NOMO-1 treated with dmso at 0.1 percent for 144 hours (cell line): Measurements from ENCODE around the gene DDX27.

Source experiments
- DNase-seq: peaks from one replicate; lab custom pipeline; 2025; ENCODE audit not compliant: unreplicated experiment; lab: John Stamatoyannopoulos, UW

DDX27 gene

DNA sequence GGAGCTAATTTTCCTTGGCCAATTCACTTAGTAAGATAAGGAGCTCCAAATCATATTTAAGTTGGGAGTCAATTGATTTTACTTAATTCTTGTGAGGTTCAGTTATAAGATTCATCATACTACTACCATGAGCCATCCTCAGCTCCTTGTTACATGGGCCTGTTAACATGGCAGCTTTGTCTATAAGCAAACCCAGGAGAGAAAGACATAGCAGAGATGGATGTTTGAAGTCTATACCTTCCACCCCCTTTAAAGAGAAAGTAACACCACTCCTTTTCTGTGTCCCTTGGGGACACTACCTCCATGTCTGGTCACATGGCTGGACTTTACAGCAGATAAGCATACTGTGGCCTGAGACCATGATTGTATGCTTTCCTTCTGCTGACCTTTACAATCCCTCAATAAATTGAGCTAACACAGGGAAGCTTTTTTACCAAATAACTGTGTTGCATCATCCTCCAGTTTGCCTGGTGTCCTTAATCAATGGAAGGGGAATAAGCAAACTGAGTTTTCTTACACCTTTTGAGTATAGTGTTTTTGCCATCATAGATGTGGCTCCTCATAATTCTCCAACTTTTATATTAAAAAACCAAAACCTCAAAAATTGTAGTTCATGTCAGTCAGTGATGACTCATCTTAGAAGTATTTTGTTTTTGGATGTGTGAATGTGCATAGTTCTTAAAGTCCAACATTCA lies 68.5 kb downstream of the DDX27 start:
- DNase-seq = no peak

DNA sequence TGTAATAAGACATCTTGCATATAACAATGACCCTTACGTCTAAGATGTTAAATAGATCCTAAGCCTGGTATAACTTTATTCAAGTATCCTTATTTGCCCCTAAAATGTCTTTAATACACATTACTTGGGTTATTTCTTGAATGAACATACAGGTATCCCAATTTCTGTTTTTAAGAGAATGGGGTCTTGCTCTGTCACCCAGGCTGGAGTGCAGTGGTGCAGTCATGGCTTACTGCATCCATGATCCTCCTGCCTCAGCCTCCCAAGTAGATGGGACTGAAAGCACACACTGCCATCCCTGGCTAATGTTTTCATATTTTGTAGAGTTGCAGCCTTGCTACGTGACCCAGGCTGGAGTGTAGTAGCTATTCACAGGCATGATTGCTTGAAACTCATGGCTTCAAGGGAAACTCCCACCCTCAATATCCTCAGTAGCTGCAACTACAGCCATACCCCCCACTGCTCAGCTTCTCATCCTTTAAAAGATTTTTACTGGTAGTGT lies 69.1 kb downstream of the DDX27 start:
- DNase-seq = no peak

DNA sequence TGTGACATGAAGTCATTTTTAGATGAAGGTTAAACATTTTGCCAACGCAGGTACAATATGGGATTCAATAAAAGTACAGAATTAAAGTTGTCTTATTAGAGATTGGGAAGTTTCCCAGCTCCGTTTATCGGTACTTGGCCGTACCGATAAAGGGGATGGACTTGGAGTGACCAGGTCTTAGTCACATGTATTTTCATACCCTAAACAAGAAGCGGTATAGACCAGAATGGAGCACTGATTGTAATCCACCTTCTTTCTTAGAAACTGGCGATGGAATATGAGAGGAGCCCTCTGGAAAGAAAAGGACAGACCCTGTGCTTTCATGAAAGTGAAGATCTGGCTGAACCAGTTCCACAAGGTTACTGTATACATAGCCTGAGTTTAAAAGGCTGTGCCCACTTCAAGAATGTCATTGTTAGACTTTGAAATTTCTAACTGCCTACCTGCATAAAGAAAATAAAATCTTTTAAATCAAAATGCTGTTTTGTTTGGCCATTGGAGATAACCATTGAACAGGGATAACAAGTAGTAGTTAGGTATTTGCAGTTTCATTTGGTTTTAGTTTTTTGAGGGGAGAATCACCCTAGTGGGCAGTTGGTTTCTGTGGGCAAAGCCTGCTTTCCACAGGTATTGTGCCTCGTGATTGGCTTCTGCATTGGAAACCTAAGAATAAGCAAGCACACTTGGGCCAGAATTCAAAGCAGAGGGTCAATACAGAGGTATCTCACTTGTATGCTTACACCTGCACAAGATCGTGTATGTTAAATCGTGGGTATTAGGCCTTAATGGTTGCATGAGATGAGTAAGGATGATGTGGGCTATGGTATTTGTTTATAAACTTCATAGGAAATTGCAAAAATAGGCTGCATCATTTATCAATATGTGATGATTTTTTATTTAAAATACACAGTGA lies 69.8 kb downstream of the DDX27 start:
- DNase-seq = no peak

DNA sequence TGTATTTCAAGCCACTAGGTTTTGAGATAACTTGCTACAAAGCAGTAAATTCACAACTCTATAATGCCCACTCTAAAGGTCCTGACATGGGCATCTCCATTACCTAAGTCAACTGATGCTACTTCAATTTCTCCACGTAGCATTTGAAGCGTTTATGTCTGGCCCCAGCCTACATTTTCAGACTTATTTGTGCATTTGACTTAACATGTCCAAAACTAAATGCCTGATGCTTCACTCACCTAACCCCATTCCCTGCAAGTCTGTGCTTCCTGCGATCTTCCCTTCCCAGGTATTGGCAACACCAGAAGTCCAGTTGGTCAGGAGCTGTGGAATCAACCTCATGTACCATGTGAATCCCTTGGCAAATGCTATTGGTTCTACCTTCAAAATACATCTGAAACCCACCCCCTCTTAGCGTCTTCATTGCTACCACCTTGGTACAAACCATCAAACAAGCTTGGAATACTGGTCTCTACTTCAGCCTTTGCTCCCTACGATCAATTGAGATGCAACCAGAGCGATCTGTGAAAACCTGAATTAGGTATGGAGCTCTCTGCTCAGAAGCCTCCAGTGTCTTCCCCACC lies 71.5 kb downstream of the DDX27 start:
- no peak for DNase-seq

DNA sequence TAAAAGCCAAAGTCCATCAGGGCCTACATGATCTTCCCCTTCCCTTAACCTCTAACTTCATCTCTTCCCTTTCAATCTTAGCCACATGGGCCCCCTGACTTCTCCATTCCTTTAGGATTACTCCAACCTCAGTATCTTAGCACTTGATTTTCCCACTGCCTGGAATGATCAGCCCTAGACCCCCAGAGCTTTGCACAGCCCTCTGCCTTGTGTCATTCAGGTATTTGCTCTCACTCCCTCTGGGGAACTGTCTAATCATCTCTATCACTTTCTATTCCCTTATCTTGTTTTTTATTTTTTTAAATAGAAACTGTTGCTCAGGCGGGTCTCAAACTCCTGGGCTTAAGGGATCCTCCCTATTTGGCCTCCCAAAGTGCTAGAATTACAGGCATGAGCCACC lies 72.0 kb downstream of the DDX27 start:
- DNase-seq = no peak

DNA sequence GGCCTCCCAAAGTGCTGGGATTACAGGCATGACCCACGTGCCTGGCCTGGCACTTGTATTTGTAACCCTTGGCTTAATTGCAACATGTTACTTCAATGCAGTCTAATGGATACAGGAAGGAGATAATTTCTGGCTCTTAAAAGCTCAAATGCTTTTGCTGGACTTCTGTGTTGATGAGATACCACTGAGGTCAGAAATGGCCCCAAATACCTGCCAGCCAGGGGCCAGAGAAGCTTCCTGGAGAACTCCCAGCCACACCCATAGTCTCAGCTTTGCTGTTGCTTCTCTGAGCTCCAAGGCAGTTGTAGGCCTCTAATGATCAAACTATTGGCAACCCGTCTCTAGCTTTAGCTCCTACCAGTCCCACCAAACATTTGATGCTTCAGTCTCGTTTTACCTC lies 72.8 kb downstream of the DDX27 start:
- no peak for DNase-seq

DNA sequence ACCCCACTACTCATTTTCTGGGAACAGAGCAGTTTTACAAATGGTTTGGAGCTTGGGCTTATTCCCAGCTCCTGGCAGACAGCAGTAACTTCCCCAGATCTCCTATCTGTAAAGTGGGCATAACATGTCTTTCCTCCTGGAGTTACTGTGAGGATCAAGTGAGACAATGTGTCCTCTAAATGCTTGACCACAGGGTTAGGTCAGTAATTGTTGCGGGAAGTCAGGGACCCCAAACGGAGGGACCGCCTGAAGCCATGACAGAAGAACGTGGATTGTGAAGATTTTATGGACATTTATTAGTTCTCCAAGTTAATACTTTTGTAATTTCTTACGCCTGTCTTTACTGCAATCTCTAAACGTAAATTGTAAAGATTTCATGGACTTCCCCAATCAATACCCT lies 73.9 kb downstream of the DDX27 start:
- DNase-seq = no peak
